HFF-Myc (cell line): ENCODE results near the gene MS4A15.

ENCODE experiments used
- DNase-seq: peaks from one replicate; pipeline ENCODE4 v3.0.0-alpha.2; 2011; ENCODE audit warnings: low read depth; ENCODE audit errors: extremely low read depth
- H3K4me3 ChIP-seq: replicated peaks from 2 replicates; pipeline ENCODE4 v1.5.1; 2011; ENCODE audit warnings: low read depth, mild to moderate bottlenecking, control low read depth, low read length
- CTCF ChIP-seq: IDR thresholded peaks from 2 replicates; pipeline ENCODE4 v1.5.1; 2012; ENCODE audit warnings: mild to moderate bottlenecking, low read depth, low read length, control low read depth; ENCODE audit errors: missing control alignments

MS4A15 gene

GRCh38 chr11:60768202-60768601, 11.5 kb downstream of the MS4A15 start:
- H3K4me3 ChIP-seq = no peak overlapping the region
- TF ChIP-seq CTCF = no peak
- DNase-seq = no peak

GRCh38 chr11:60769273-60769672, 12.6 kb downstream of the MS4A15 start:
- no peak overlapping the region for H3K4me3 ChIP-seq
- TF ChIP-seq CTCF = no peak
- no peak for DNase-seq

GRCh38 chr11:60769811-60770210, 13.1 kb downstream of the MS4A15 start:
- H3K4me3 ChIP-seq = no peak overlapping the region
- DNase-seq = no peak
- TF ChIP-seq CTCF = no peak

- DNase-seq = no peak
- TF ChIP-seq CTCF = no peak
- no peak overlapping the region for H3K4me3 ChIP-seq
These were observed 14.5 kb downstream of the MS4A15 start for GRCh38 chr11:60771146-60771545.

GRCh38 chr11:60771879-60772525, 15.3 kb downstream of the MS4A15 start:
- DNase-seq = no peak
- no peak for TF ChIP-seq CTCF
- H3K4me3 ChIP-seq = no peak overlapping the region

GRCh38 chr11:60772666-60773065, 16.0 kb downstream of the MS4A15 start:
- DNase-seq = no peak
- H3K4me3 ChIP-seq = no peak overlapping the region
- TF ChIP-seq CTCF = no peak

GRCh38 chr11:60774726-60775125, 18.1 kb downstream of the MS4A15 start:
- TF ChIP-seq CTCF = no peak
- H3K4me3 ChIP-seq = no peak overlapping the region
- DNase-seq = no peak
